ENCODE data around the gene FSTL3. TPM values are rescaled to one million over a fixed set of nuclear protein-coding genes. Genes with fewer than 3 reads are reported as not detected.
A peak's percentile ranks its signal among the peaks of the same experiment; 100 is the strongest.
"Not testable (repeated sequence)": the region's sequence is repeated elsewhere in the genome, so short reads cannot be mapped to it uniquely, and the experiment has no call there.

The FSTL3 gene
- total RNA-seq, 1 experiment from 2014 or later, result 6.8 TPM

DNA sequence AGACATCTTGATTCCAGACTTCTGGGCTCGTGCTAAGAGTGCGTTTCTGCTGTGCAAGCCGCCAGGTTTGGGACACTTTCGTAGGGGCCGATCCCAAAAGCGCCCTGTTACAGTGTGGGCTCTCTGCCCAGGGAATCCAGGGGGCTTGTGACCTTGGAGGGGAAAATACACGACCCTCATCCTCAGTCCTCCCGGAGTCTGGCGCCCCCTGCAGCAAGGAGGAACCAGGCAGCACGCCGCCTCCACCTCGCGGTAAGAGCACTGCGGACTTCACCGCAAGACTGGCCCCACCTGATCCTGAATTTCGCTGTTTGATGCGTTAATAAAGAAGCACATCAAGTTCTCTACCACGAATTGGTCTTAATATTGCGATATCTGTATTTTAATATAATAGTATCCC lies 48.0 kb upstream of the FSTL3 start:
- Histone ChIP-seq H2AFZ (ENCODE audit: low read length) (no peak overlapping the region), H3K79me1 (ENCODE audit: insufficient read depth, low read depth, low read length, poor library complexity, severe bottlenecking) (peaks cover 10% of the 10 kb centered on the region), H3K56ac (ENCODE audit: insufficient read length, low read depth, low read length) (no peak overlapping the region), H4K91ac (ENCODE audit: insufficient read length, low read depth, low read length) (no peak overlapping the region), H3K9me3 (ENCODE audit: control insufficient read depth, low read depth, low read length) (no peaks in the 10 kb centered on the region), H4K20me1 (ENCODE audit: control insufficient read depth, insufficient read depth, insufficient read length) (no peaks in the 10 kb centered on the region), H3K4me1 (ENCODE audit: insufficient read depth, low read length) (no peaks in the 10 kb centered on the region), H2BK120ac (ENCODE audit: low read depth, low read length, poor library complexity, severe bottlenecking) (no peak overlapping the region), H3K18ac (ENCODE audit: insufficient read length, low read depth, low read length) (no peak overlapping the region), H3K27ac (ENCODE audit: insufficient read length, low read depth, low read length) (no peak overlapping the region), H2BK5ac (ENCODE audit: insufficient read length, low read length) (no peak overlapping the region), H3K23me2 (ENCODE audit: insufficient read length, low read depth, low read length, poor library complexity, severe bottlenecking) (no peaks in the 10 kb centered on the region), H3T11ph (ENCODE audit: low read length) (no peak overlapping the region), H3K79me2 (ENCODE audit: insufficient read depth, low read length) (no peaks in the 10 kb centered on the region), H3K9ac (ENCODE audit: extremely low read depth, insufficient read length, low read length) (no peak overlapping the region), H2AK5ac (ENCODE audit: insufficient read length, low read length) (no peak overlapping the region), H2BK12ac (ENCODE audit: insufficient read length, low read depth, low read length) (no peak overlapping the region), H3K4ac (ENCODE audit: low read depth, low read length) (no peak overlapping the region), H3K27me3 (ENCODE audit: insufficient read depth, low read length) (no peaks in the 10 kb centered on the region), H3K14ac (ENCODE audit: insufficient read depth, low read length) (no peak overlapping the region), H3K4me2 (ENCODE audit: insufficient read depth, insufficient read length, low read length) (no peak overlapping the region), H4K8ac (replicated peaks; ENCODE audit: insufficient read length, low read depth, low read length) (no peak overlapping the region), H3K23ac (ENCODE audit: insufficient read length, low read depth, low read length) (no peak overlapping the region), H4K5ac (ENCODE audit: insufficient read length, low read depth, low read length) (no peak overlapping the region), H2BK15ac (ENCODE audit: low read depth, low read length) (no peak overlapping the region), H2BK20ac (ENCODE audit: low read depth, low read length, poor library complexity, severe bottlenecking) (no peak overlapping the region)
- Mint-ChIP-seq H3K9me3 (no peaks in the 10 kb centered on the region), H3K4me3 (0 out of 5 replicates have a peak overlapping the region, but pooled peaks of 1 of the 2 experiments have one; percentile 35), H3K27ac (peak overlapping the region in 2 of 3 experiments; percentile 45 to 49; a peak in 2 of 7 replicates), H3K4me1 (peaks cover 5% of the 10 kb centered on the region in 2 experiments; a peak in 3 of 4 replicates), H3K27me3 (ENCODE audit: low read depth) (no peaks in the 10 kb centered on the region), H3K36me3 (ENCODE audit: insufficient read depth in 1 of 3, low read depth in 3 of 3) (peaks cover 37 to 58% (median 46%) of the 10 kb centered on the region in 3 experiments; a peak in 6 of 7 replicates)
- peak; percentile 69 for DNase-seq
- TF ChIP-seq, protein P1, sequence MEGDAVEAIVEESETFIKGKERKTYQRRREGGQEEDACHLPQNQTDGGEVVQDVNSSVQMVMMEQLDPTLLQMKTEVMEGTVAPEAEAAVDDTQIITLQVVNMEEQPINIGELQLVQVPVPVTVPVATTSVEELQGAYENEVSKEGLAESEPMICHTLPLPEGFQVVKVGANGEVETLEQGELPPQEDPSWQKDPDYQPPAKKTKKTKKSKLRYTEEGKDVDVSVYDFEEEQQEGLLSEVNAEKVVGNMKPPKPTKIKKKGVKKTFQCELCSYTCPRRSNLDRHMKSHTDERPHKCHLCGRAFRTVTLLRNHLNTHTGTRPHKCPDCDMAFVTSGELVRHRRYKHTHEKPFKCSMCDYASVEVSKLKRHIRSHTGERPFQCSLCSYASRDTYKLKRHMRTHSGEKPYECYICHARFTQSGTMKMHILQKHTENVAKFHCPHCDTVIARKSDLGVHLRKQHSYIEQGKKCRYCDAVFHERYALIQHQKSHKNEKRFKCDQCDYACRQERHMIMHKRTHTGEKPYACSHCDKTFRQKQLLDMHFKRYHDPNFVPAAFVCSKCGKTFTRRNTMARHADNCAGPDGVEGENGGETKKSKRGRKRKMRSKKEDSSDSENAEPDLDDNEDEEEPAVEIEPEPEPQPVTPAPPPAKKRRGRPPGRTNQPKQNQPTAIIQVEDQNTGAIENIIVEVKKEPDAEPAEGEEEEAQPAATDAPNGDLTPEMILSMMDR (conservative IDR thresholded peaks at IDR 0.05), result peak; percentile 83
- WGBS (ENCODE audit: extremely low coverage, insufficient read length, low lambda C conversion rate), result no CpG with 5 or more reads among the region's 19 CpGs

DNA sequence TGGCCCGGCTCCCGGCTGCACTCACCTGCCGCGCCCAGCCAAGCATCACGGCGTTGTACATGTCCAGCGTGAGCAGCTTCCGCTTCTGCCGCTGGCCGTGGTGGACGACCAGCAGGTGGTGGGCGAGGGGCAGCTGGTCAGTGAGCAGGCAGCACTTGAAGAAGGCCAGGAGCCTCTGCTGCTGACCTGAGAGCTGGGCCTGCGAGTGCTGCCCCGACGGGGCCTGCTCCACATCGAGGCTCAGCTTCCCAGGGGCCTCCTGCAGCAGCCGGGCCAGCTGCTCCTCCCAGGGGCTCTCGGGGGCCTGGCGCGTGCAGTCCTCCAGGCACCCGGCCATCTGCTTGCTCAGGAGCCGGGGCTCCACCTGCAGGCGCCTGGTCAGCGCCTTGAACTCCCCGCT lies 46.7 kb upstream of the FSTL3 start:
- H4K20me1 ChIP-seq (ENCODE audit: control insufficient read depth, insufficient read depth, insufficient read length); H2AK5ac ChIP-seq (ENCODE audit: insufficient read length, low read length); H2AFZ ChIP-seq (ENCODE audit: low read length); H3K27ac Mint-ChIP-seq; H2BK5ac ChIP-seq (ENCODE audit: insufficient read length, low read length); H3K9me3 ChIP-seq (ENCODE audit: control insufficient read depth, low read depth, low read length); H3K23me2 ChIP-seq (ENCODE audit: insufficient read length, low read depth, low read length, poor library complexity, severe bottlenecking); H2BK12ac ChIP-seq (ENCODE audit: insufficient read length, low read depth, low read length); DNase-seq; H3K56ac ChIP-seq (ENCODE audit: insufficient read length, low read depth, low read length); H4K8ac ChIP-seq (replicated peaks; ENCODE audit: insufficient read length, low read depth, low read length); H3K4me1 ChIP-seq (ENCODE audit: insufficient read depth, low read length); H2BK15ac ChIP-seq (ENCODE audit: low read depth, low read length); H3K9me3 Mint-ChIP-seq; H3K4ac ChIP-seq (ENCODE audit: low read depth, low read length); H3K79me1 ChIP-seq (ENCODE audit: insufficient read depth, low read depth, low read length, poor library complexity, severe bottlenecking); H3K4me3 Mint-ChIP-seq; H3K27me3 Mint-ChIP-seq (ENCODE audit: low read depth); H3K4me2 ChIP-seq (ENCODE audit: insufficient read depth, insufficient read length, low read length); H3T11ph ChIP-seq (ENCODE audit: low read length); H3K27ac ChIP-seq (ENCODE audit: insufficient read length, low read depth, low read length); H2BK120ac ChIP-seq (ENCODE audit: low read depth, low read length, poor library complexity, severe bottlenecking); H4K91ac ChIP-seq (ENCODE audit: insufficient read length, low read depth, low read length); H3K79me2 ChIP-seq (ENCODE audit: insufficient read depth, low read length); H3K14ac ChIP-seq (ENCODE audit: insufficient read depth, low read length); H3K9ac ChIP-seq (ENCODE audit: extremely low read depth, insufficient read length, low read length); H2BK20ac ChIP-seq (ENCODE audit: low read depth, low read length, poor library complexity, severe bottlenecking); H3K23ac ChIP-seq (ENCODE audit: insufficient read length, low read depth, low read length); H4K5ac ChIP-seq (ENCODE audit: insufficient read length, low read depth, low read length); H3K18ac ChIP-seq (ENCODE audit: insufficient read length, low read depth, low read length); H3K27me3 ChIP-seq (ENCODE audit: insufficient read depth, low read length): not testable (repeated sequence)
- peaks cover 26 to 47% (median 35%) of the 10 kb centered on the region in 3 experiments; a peak in 6 of 7 replicates for H3K36me3 Mint-ChIP-seq (ENCODE audit: insufficient read depth in 1 of 3, low read depth in 3 of 3)
- H3K4me1 Mint-ChIP-seq, result peaks cover 7 to 13% of the 10 kb centered on the region in 2 experiments
- no CpG with 5 or more reads among the region's 25 CpGs for WGBS (ENCODE audit: extremely low coverage, insufficient read length, low lambda C conversion rate)

All from H9 (cell line).